ENCODE results near the gene AFAP1. TPM values are rescaled to one million over a fixed set of nuclear protein-coding genes. Genes with fewer than 3 reads are reported as not detected.

AFAP1 gene
- total and polyA plus RNA-seq, 2 of the 8 experiments (the other 6 are each of a cell fraction or from before 2014, with no cell fraction given), result 3.6 to 18.2 TPM

- H3K18ac ChIP-seq (ENCODE audit: extremely low read depth, low read length), result no peak overlapping the region
- FAIRE-seq (no peak), DNase-seq (ENCODE audit: low read depth in 1 of 2, low spot score in 2 of 2) (no peak)
- peaks cover 7 to 18% (median 11%) of the 10 kb centered on the region in 4 experiments for H3K4me1 ChIP-seq (replicated peaks in 1 of 4; ENCODE audit: control insufficient read depth in 3 of 4, insufficient read depth in 4 of 4, low read length in 3 of 4)
- no peak overlapping the region for H4K91ac ChIP-seq (replicated peaks; ENCODE audit: insufficient read length, low read length)
- H2AK5ac ChIP-seq (ENCODE audit: low read depth, low read length), result no peak overlapping the region
- H3K14ac ChIP-seq (ENCODE audit: insufficient read length), result no peak overlapping the region
- peaks cover 2% of the 10 kb centered on the region; the same call in 1 of the 2 replicates for H3K23me2 ChIP-seq (ENCODE audit: low read depth, low read length)
- no peak overlapping the region for H3K23ac ChIP-seq (ENCODE audit: insufficient read length)
- H2AFZ ChIP-seq (ENCODE audit: low read length), result no peak overlapping the region
- peaks cover 0 to 61% of the 10 kb centered on the region in 2 experiments; a peak in 3 of 4 replicates for H3K79me2 ChIP-seq (ENCODE audit: control insufficient read depth in 1 of 2, insufficient read depth in 2 of 2, low read length in 2 of 2)
- H2BK5ac ChIP-seq (ENCODE audit: low read depth, low read length), result no peak overlapping the region
- H3K79me1 ChIP-seq (ENCODE audit: low read depth, low read length), result peaks cover 9% of the 10 kb centered on the region
- H2BK20ac ChIP-seq (ENCODE audit: low read length), result no peak overlapping the region
- H4K20me1 ChIP-seq (replicated peaks in 1 of 2; ENCODE audit: control insufficient read depth in 1 of 2, insufficient read depth in 2 of 2, low read length in 2 of 2), result peaks cover 0 to 3% of the 10 kb centered on the region in 2 experiments
- no peak overlapping the region for H3K56ac ChIP-seq (replicated peaks; ENCODE audit: insufficient read length, low read depth, low read length)
- no peak overlapping the region for H3K4me3 ChIP-seq (ENCODE audit: extremely low read depth in 1 of 4, insufficient read depth in 2 of 4, low read depth in 3 of 4, low read length in 4 of 4)
- H2BK120ac ChIP-seq (replicated peaks; ENCODE audit: low read depth, low read length), result no peak overlapping the region
- H4K8ac ChIP-seq (ENCODE audit: extremely low read depth, insufficient read depth, low read length), result no peak overlapping the region
- CTCF ChIA-PET (ENCODE audit: partially characterized antibody), result interaction anchor here (0.6 to 1.8 kb wide), 5 partner anchors 14 to 596 kb away, joined by 3 to 5 read pairs (median 3); no protein-coding TSS in a partner anchor
- H2BK15ac ChIP-seq (ENCODE audit: low read length), result no peak overlapping the region
- no peaks in the 10 kb centered on the region for H3K9me3 ChIP-seq (ENCODE audit: insufficient read depth in 2 of 2, low read depth in 1 of 2, low read length in 1 of 2)
- H4K5ac ChIP-seq (ENCODE audit: insufficient read length, low read depth, low read length), result no peak overlapping the region
- H3K27ac ChIP-seq (ENCODE audit: low read depth, low read length), result no peak overlapping the region
- POLR2A ChIA-PET (ENCODE audit: partially characterized antibody), result no interaction called here
- no peak overlapping the region for H3K4ac ChIP-seq (replicated peaks; ENCODE audit: insufficient read length, low read depth, low read length)
- H3K9ac ChIP-seq (replicated peaks in 1 of 4; ENCODE audit: extremely low read depth in 1 of 4, low read depth in 3 of 4, low read length in 3 of 4), result no peak overlapping the region
- H2BK12ac ChIP-seq (ENCODE audit: low read depth, low read length), result no peak overlapping the region
- no peaks in the 10 kb centered on the region for H3K36me3 ChIP-seq (ENCODE audit: control insufficient read depth in 2 of 4, insufficient read depth in 4 of 4, low read length in 3 of 4)
- WGBS, 2 experiments (ENCODE audit: extremely low coverage in 1 of 2, insufficient coverage in 1 of 2, insufficient read length in 1 of 2, insufficient replicate concordance in 2 of 2, low coverage in 1 of 2, low lambda C conversion rate in 2 of 2, missing lambda C conversion rate in 1 of 2), result 90% methylated on average over 14 of the region's 14 CpGs; no CpG with 5 or more reads in 1 of the 2 experiments
- H3K27me3 ChIP-seq (replicated peaks in 1 of 4; ENCODE audit: control insufficient read depth in 3 of 4, extremely low read depth in 1 of 4, insufficient read depth in 3 of 4, low read length in 3 of 4), result no peaks in the 10 kb centered on the region
- H3K4me2 ChIP-seq (ENCODE audit: insufficient read depth in 1 of 2, low read depth in 2 of 2, low read length in 2 of 2), result no peak overlapping the region
- no peak for TF ChIP-seq SP4 (IDR thresholded peaks at IDR 0.05; ENCODE audit: low read length)
- TF ChIP-seq ATF2 (IDR thresholded peaks at IDR 0.05; ENCODE audit: low read length), result no peak
- TF ChIP-seq JUND (IDR thresholded peaks at IDR 0.05; ENCODE audit: low read length), result no peak
- TF ChIP-seq SP2 (IDR thresholded peaks at IDR 0.05; ENCODE audit: low read length), result no peak
- no peak for TF ChIP-seq CHD2 (IDR thresholded peaks at IDR 0.05; ENCODE audit: low read length)
- no peak for TF ChIP-seq MAFK (IDR thresholded peaks at IDR 0.05; ENCODE audit: low read depth, low read length)
- no peak for TF ChIP-seq SAP30 (IDR thresholded peaks at IDR 0.05; ENCODE audit: insufficient read depth, insufficient replicate concordance, low read length)
- no peak for TF ChIP-seq CHD1 (IDR thresholded peaks at IDR 0.05; ENCODE audit: low read depth, low read length)
- no peak for TF ChIP-seq RFX5 (IDR thresholded peaks at IDR 0.05; ENCODE audit: borderline replicate concordance, low read depth, low read length)
- no peak for TF ChIP-seq KDM5A (IDR thresholded peaks at IDR 0.05; ENCODE audit: low read length)
- TF ChIP-seq GABPA (IDR thresholded peaks at IDR 0.05; ENCODE audit: borderline replicate concordance, insufficient read depth, low read length), result no peak
These were observed 5.8 kb downstream of the AFAP1 start for GRCh38 chr4:7933651-7934510.

All from H1 (cell line).